ENCODE measurements around the gene OSBP2. TPM values are rescaled to one million over a fixed set of nuclear protein-coding genes. Genes with fewer than 3 reads are reported as not detected.

Gene OSBP2
- total RNA-seq, 2 donors from 2014 or later = 6.8 to 11.1 TPM

GRCh38 chr22:30816413-30816812 is 121.7 kb downstream of the OSBP2 start:
- no peaks in the 10 kb centered on the region for H3K9me3 ChIP-seq (ENCODE audit: control insufficient read depth, low read length)
- Mint-ChIP-seq H3K4me1 (no peaks in the 10 kb centered on the region), H3K9me3 (no peaks in the 10 kb centered on the region), H3K27ac (no peak overlapping the region), H3K36me3 (ENCODE audit: low read depth) (no peaks in the 10 kb centered on the region), H3K27me3 (ENCODE audit: insufficient read depth) (peaks cover 9% of the 10 kb centered on the region), H3K4me3 (no peak overlapping the region)
- H3K27ac ChIP-seq (ENCODE audit: low read depth, low read length) = no peak overlapping the region
- H3K36me3 ChIP-seq (ENCODE audit: control insufficient read depth, insufficient read depth, low read length) = no peaks in the 10 kb centered on the region
- DNase-seq = peak; percentile 65
- TF ChIP-seq, protein P1, sequence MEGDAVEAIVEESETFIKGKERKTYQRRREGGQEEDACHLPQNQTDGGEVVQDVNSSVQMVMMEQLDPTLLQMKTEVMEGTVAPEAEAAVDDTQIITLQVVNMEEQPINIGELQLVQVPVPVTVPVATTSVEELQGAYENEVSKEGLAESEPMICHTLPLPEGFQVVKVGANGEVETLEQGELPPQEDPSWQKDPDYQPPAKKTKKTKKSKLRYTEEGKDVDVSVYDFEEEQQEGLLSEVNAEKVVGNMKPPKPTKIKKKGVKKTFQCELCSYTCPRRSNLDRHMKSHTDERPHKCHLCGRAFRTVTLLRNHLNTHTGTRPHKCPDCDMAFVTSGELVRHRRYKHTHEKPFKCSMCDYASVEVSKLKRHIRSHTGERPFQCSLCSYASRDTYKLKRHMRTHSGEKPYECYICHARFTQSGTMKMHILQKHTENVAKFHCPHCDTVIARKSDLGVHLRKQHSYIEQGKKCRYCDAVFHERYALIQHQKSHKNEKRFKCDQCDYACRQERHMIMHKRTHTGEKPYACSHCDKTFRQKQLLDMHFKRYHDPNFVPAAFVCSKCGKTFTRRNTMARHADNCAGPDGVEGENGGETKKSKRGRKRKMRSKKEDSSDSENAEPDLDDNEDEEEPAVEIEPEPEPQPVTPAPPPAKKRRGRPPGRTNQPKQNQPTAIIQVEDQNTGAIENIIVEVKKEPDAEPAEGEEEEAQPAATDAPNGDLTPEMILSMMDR (conservative IDR thresholded peaks at IDR 0.05) = peak; percentile 50
- H3K4me1 ChIP-seq (ENCODE audit: control insufficient read depth, insufficient read depth, low read length) = no peaks in the 10 kb centered on the region
- peaks cover 11% of the 10 kb centered on the region for H3K27me3 ChIP-seq (ENCODE audit: control insufficient read depth, insufficient read depth, low read length, poor library complexity, severe bottlenecking)
- no peak overlapping the region for H3K4me3 ChIP-seq (ENCODE audit: low read length)
- 87 to 88% methylated on average over 7 to 8 of the region's 8 CpGs for WGBS, 2 experiments (ENCODE audit: insufficient coverage in 1 of 2, insufficient read length in 1 of 2)
- no peak overlapping the region for H3K9ac ChIP-seq (ENCODE audit: extremely low read depth, low read length, poor library complexity, severe bottlenecking)

DNA sequence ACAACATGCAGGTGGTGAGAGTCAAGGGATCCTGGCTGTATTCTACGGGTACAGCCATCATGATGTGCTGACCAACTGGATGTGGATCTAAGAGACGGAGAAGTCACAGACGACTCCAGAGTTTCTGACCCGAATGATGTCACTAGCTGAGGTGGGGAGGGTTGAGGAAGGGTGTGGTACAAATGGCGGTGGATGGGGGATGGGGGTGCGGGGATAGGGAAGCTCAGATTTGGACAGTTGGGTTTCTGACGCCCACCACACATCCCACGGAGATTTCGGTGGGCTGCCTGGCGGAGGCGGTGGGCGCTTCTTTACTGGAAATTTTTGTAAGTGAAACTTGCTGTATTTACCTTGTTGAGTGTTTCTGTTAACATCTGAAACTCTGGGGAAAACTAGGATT is 126.7 kb downstream of the OSBP2 start:
- Mint-ChIP-seq H3K36me3 (ENCODE audit: low read depth) (no peaks in the 10 kb centered on the region), H3K9me3 (no peaks in the 10 kb centered on the region), H3K27ac (no peak overlapping the region), H3K27me3 (ENCODE audit: insufficient read depth) (peaks cover 33% of the 10 kb centered on the region), H3K4me3 (no peak overlapping the region), H3K4me1 (no peaks in the 10 kb centered on the region)
- Histone ChIP-seq H3K4me1 (ENCODE audit: control insufficient read depth, insufficient read depth, low read length) (no peaks in the 10 kb centered on the region), H3K27me3 (ENCODE audit: control insufficient read depth, insufficient read depth, low read length, poor library complexity, severe bottlenecking) (peaks cover 45% of the 10 kb centered on the region), H3K4me3 (ENCODE audit: low read length) (no peak overlapping the region), H3K27ac (ENCODE audit: low read depth, low read length) (no peak overlapping the region), H3K36me3 (ENCODE audit: control insufficient read depth, insufficient read depth, low read length) (no peaks in the 10 kb centered on the region), H3K9ac (ENCODE audit: extremely low read depth, low read length, poor library complexity, severe bottlenecking) (no peak overlapping the region), H3K9me3 (ENCODE audit: control insufficient read depth, low read length) (no peaks in the 10 kb centered on the region)
- WGBS, 2 experiments (ENCODE audit: insufficient coverage in 1 of 2, insufficient read length in 1 of 2) = 95% methylated on average over 7 to 12 of the region's 12 CpGs
- TF ChIP-seq, protein P1 (conservative IDR thresholded peaks at IDR 0.05) = no peak
- no peak for DNase-seq

DNA sequence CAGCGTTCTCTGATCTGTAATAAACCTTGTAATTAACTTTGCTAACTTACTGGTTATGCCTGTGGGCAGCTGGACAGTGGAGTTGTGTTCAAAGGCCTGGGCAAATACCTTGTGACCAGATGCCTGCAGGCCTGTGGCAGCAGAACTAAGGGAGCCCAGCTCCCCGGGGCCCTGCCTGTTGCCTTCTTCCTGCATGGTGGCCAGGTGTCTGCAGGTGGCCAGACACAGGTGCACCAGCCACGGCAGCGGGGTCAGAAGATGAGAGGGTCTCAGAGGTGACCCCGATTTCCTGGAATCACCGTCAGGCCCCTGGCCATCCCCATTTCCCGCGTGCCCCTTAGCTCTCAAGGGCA is 127.2 kb downstream of the OSBP2 start:
- peaks cover 45% of the 10 kb centered on the region for H3K27me3 ChIP-seq (ENCODE audit: control insufficient read depth, insufficient read depth, low read length, poor library complexity, severe bottlenecking)
- Mint-ChIP-seq H3K4me1 (no peaks in the 10 kb centered on the region), H3K27me3 (ENCODE audit: insufficient read depth) (peaks cover 33% of the 10 kb centered on the region), H3K27ac (no peak overlapping the region), H3K9me3 (no peaks in the 10 kb centered on the region), H3K36me3 (ENCODE audit: low read depth) (no peaks in the 10 kb centered on the region), H3K4me3 (peak overlapping the region; percentile 47)
- H3K9me3 ChIP-seq (ENCODE audit: control insufficient read depth, low read length) = no peaks in the 10 kb centered on the region
- peak overlapping the region; percentile 73 for H3K4me3 ChIP-seq (ENCODE audit: low read length)
- no peak for DNase-seq
- no peaks in the 10 kb centered on the region for H3K4me1 ChIP-seq (ENCODE audit: control insufficient read depth, insufficient read depth, low read length)
- no peaks in the 10 kb centered on the region for H3K36me3 ChIP-seq (ENCODE audit: control insufficient read depth, insufficient read depth, low read length)
- H3K27ac ChIP-seq (ENCODE audit: low read depth, low read length) = no peak overlapping the region
- H3K9ac ChIP-seq (ENCODE audit: extremely low read depth, low read length, poor library complexity, severe bottlenecking) = no peak overlapping the region
- 63 to 83% methylated on average over 1 to 8 of the region's 8 CpGs for WGBS, 2 experiments (ENCODE audit: insufficient coverage in 1 of 2, insufficient read length in 1 of 2)
- TF ChIP-seq, protein P1 (conservative IDR thresholded peaks at IDR 0.05) = no peak
